ENCODE measurements around the gene SPATA33. TPM values are rescaled to one million over a fixed set of nuclear protein-coding genes. Genes with fewer than 3 reads are reported as not detected.
A peak's percentile ranks its signal among the peaks of the same experiment; 100 is the strongest.
"Not testable (repeated sequence)": the region's sequence is repeated elsewhere in the genome, so short reads cannot be mapped to it uniquely, and the experiment has no call there.

SPATA33 gene
- total and polyA plus RNA-seq, 2 experiments from 2014 or later = 2.7 to 7.5 TPM

GRCh38 chr16:89669755-89670154 lies 12.1 kb downstream of the SPATA33 start:
- Histone ChIP-seq H3K9me2 (ENCODE audit: insufficient read depth) (no peaks in the 10 kb centered on the region), H3K9me3 (ENCODE audit: low read depth) (no peaks in the 10 kb centered on the region), H3K9ac (no peak overlapping the region), H2AFZ (no peak overlapping the region), H3K4me1 (ENCODE audit: insufficient read depth) (no peaks in the 10 kb centered on the region; the same call in 1 of the 2 replicates), H3F3A (ENCODE audit: insufficient read depth) (peaks cover 9% of the 10 kb centered on the region; the same call in 1 of the 2 replicates), H3K36me3 (ENCODE audit: low read depth) (no peaks in the 10 kb centered on the region), H4K20me1 (ENCODE audit: insufficient read depth) (no peaks in the 10 kb centered on the region), H3K4me2 (ENCODE audit: unreplicated experiment) (no peak overlapping the region), H3K79me2 (ENCODE audit: insufficient read depth) (no peaks in the 10 kb centered on the region), H3K4me3 (no peak overlapping the region), H3K27me3 (replicated peaks; ENCODE audit: insufficient read depth) (no peaks in the 10 kb centered on the region), H3K27ac (no peak overlapping the region)
- no peak for DNase-seq
- 92 to 100% methylated on average over 1 to 12 of the region's 13 CpGs for WGBS, 2 experiments (ENCODE audit: low coverage in 1 of 2, low lambda C conversion rate in 2 of 2, missing lambda C conversion rate in 2 of 2)
- in situ Hi-C loops (cut with MboI) = no loop called here
- TF ChIP-seq EZH2phosphoT487 (IDR thresholded peaks at IDR 0.05; ENCODE audit: insufficient read depth, low read depth) (no peak), EZH2 (IDR thresholded peaks at IDR 0.05; ENCODE audit: insufficient read depth, poor library complexity, severe bottlenecking) (no peak)

GRCh38 chr16:89670496-89671431 lies 13.1 kb downstream of the SPATA33 start:
- H3K4me3 ChIP-seq = no peak overlapping the region
- no peaks in the 10 kb centered on the region for H3K79me2 ChIP-seq (ENCODE audit: insufficient read depth)
- no peaks in the 10 kb centered on the region for H3K9me2 ChIP-seq (ENCODE audit: insufficient read depth)
- H3K4me2 ChIP-seq (ENCODE audit: unreplicated experiment) = no peak overlapping the region
- H3K27ac ChIP-seq = no peak overlapping the region
- no peaks in the 10 kb centered on the region for H3K27me3 ChIP-seq (replicated peaks; ENCODE audit: insufficient read depth)
- no peak for TF ChIP-seq EZH2phosphoT487 (IDR thresholded peaks at IDR 0.05; ENCODE audit: insufficient read depth, low read depth)
- TF ChIP-seq EZH2 (IDR thresholded peaks at IDR 0.05; ENCODE audit: insufficient read depth, poor library complexity, severe bottlenecking) = no peak
- H3K9ac ChIP-seq = no peak overlapping the region
- no peaks in the 10 kb centered on the region for H4K20me1 ChIP-seq (ENCODE audit: insufficient read depth)
- no peaks in the 10 kb centered on the region for H3K36me3 ChIP-seq (ENCODE audit: low read depth)
- 91 to 96% methylated on average over 10 of the region's 10 CpGs for WGBS, 2 experiments (ENCODE audit: low coverage in 1 of 2, low lambda C conversion rate in 2 of 2, missing lambda C conversion rate in 2 of 2)
- H3K4me1 ChIP-seq (ENCODE audit: insufficient read depth) = no peaks in the 10 kb centered on the region; the same call in 1 of the 2 replicates
- no peak overlapping the region for H2AFZ ChIP-seq
- H3F3A ChIP-seq (ENCODE audit: insufficient read depth) = peaks cover 9% of the 10 kb centered on the region; the same call in 1 of the 2 replicates
- DNase-seq = peak; percentile 45
- no peaks in the 10 kb centered on the region for H3K9me3 ChIP-seq (ENCODE audit: low read depth)
- in situ Hi-C loops (cut with MboI) = no loop called here

GRCh38 chr16:89671565-89671964 lies 13.9 kb downstream of the SPATA33 start:
- H3K4me1 ChIP-seq (ENCODE audit: insufficient read depth); H4K20me1 ChIP-seq (ENCODE audit: insufficient read depth); H3K79me2 ChIP-seq (ENCODE audit: insufficient read depth); H3K9me3 ChIP-seq (ENCODE audit: low read depth); H3K27ac ChIP-seq; H3K27me3 ChIP-seq (replicated peaks; ENCODE audit: insufficient read depth); in situ Hi-C loops (cut with MboI); H3F3A ChIP-seq (ENCODE audit: insufficient read depth); H3K4me2 ChIP-seq (ENCODE audit: unreplicated experiment); H3K36me3 ChIP-seq (ENCODE audit: low read depth); H3K9me2 ChIP-seq (ENCODE audit: insufficient read depth); DNase-seq; H3K9ac ChIP-seq; H3K4me3 ChIP-seq; H2AFZ ChIP-seq: not testable (repeated sequence)
- WGBS, 2 experiments (ENCODE audit: low coverage in 1 of 2, low lambda C conversion rate in 2 of 2, missing lambda C conversion rate in 2 of 2) = 93 to 98% methylated on average over 4 of the region's 4 CpGs

GRCh38 chr16:89672177-89672941 lies 14.7 kb downstream of the SPATA33 start:
- Histone ChIP-seq H3K79me2 (ENCODE audit: insufficient read depth) (no peaks in the 10 kb centered on the region), H3K36me3 (ENCODE audit: low read depth) (no peaks in the 10 kb centered on the region), H3K9me2 (ENCODE audit: insufficient read depth) (no peaks in the 10 kb centered on the region), H3K9me3 (ENCODE audit: low read depth) (no peaks in the 10 kb centered on the region), H3K4me3 (no peak overlapping the region), H3K4me1 (ENCODE audit: insufficient read depth) (no peaks in the 10 kb centered on the region; the same call in 1 of the 2 replicates), H4K20me1 (ENCODE audit: insufficient read depth) (no peaks in the 10 kb centered on the region), H3K4me2 (ENCODE audit: unreplicated experiment) (no peak overlapping the region), H3K9ac (no peak overlapping the region), H3K27ac (no peak overlapping the region), H2AFZ (no peak overlapping the region), H3F3A (ENCODE audit: insufficient read depth) (peaks cover 9% of the 10 kb centered on the region; the same call in 1 of the 2 replicates), H3K27me3 (replicated peaks; ENCODE audit: insufficient read depth) (no peaks in the 10 kb centered on the region)
- WGBS, 2 experiments (ENCODE audit: low coverage in 1 of 2, low lambda C conversion rate in 2 of 2, missing lambda C conversion rate in 2 of 2) = 89% methylated on average over 16 of the region's 16 CpGs
- no peak for DNase-seq
- TF ChIP-seq EZH2 (IDR thresholded peaks at IDR 0.05; ENCODE audit: insufficient read depth, poor library complexity, severe bottlenecking) (no peak), EZH2phosphoT487 (IDR thresholded peaks at IDR 0.05; ENCODE audit: insufficient read depth, low read depth) (no peak)
- in situ Hi-C loops (cut with MboI) = no loop called here

Data from GM23248 (cell line).